ENCODE results near the gene ARL14EPL.

GRCh38 chr5:116084871-116085715 lies 52.8 kb downstream of the ARL14EPL start, which contains the start of gene COMMD10:
- TF ChIP-seq FOS (IDR thresholded peaks at IDR 0.05; ENCODE audit: borderline replicate concordance, insufficient read depth, low read length) (no peak), CTCF (IDR thresholded peaks at IDR 0.05; ENCODE audit: extremely low read depth in 1 of 2, insufficient read depth in 1 of 2, low read depth in 1 of 2, low read length in 2 of 2) (no peak), EZH2 (IDR thresholded peaks at IDR 0.05; ENCODE audit: borderline replicate concordance, low read depth, low read length, severe bottlenecking) (no peak), POLR2AphosphoS5 (IDR thresholded peaks at IDR 0.05; ENCODE audit: insufficient read depth, low read depth, low read length) (peak; percentile 71), POLR2A (IDR thresholded peaks at IDR 0.05; ENCODE audit: low read depth, low read length) (peak; percentile 74), MYC (IDR thresholded peaks at IDR 0.05; ENCODE audit: low read depth, low read length) (peak; percentile 65), JUN (IDR thresholded peaks at IDR 0.05; ENCODE audit: borderline replicate concordance, insufficient read depth, insufficient read length, low read depth) (no peak), GATA2 (IDR thresholded peaks at IDR 0.05; ENCODE audit: insufficient read depth, insufficient read length, low read depth, low read length) (no peak)
